ENCODE measurements around the gene COMMD9.

Gene COMMD9

GRCh38 chr11:36238881-36239280 lies 50.3 kb downstream of the COMMD9 start:
- H3K27me3 ChIP-seq (ENCODE audit: insufficient read depth, low read length, poor library complexity, severe bottlenecking) = no peaks in the 10 kb centered on the region
- no peaks in the 10 kb centered on the region for H3K36me3 ChIP-seq (ENCODE audit: insufficient read depth, low read length)
- no peak overlapping the region for H3K9ac ChIP-seq (ENCODE audit: low read depth, low read length, poor library complexity, severe bottlenecking)
- H3K4me2 ChIP-seq (ENCODE audit: low read depth, low read length, poor library complexity, severe bottlenecking) = no peak overlapping the region
- no peaks in the 10 kb centered on the region for H3K4me1 ChIP-seq (ENCODE audit: insufficient read depth, low read length, poor library complexity, severe bottlenecking)
- H3K4me3 ChIP-seq (ENCODE audit: low read length, poor library complexity, severe bottlenecking) = no peak overlapping the region
- H4K20me1 ChIP-seq (ENCODE audit: insufficient read depth, low read length, poor library complexity, severe bottlenecking) = no peaks in the 10 kb centered on the region
- no peak overlapping the region for H2AFZ ChIP-seq (ENCODE audit: low read length)
- no peaks in the 10 kb centered on the region for H3K79me2 ChIP-seq (ENCODE audit: insufficient read depth, low read length)
- no peak for TF ChIP-seq EZH2phosphoT487 (IDR thresholded peaks at IDR 0.05; ENCODE audit: borderline replicate concordance)
- TF ChIP-seq CTCF (conservative IDR thresholded peaks at IDR 0.05; ENCODE audit: low read length) = no peak
- no peaks in the 10 kb centered on the region for H3F3A ChIP-seq (ENCODE audit: low read depth)
- H3K9me3 ChIP-seq (ENCODE audit: insufficient read depth, low read depth, low read length) = no peaks in the 10 kb centered on the region
- no peaks in the 10 kb centered on the region for H3K9me2 ChIP-seq (replicated peaks; ENCODE audit: low read depth, low read length)

- Histone ChIP-seq H3K9me2 (replicated peaks; ENCODE audit: low read depth, low read length) (no peaks in the 10 kb centered on the region), H2AFZ (ENCODE audit: low read length) (no peak overlapping the region), H3K36me3 (ENCODE audit: insufficient read depth, low read length) (no peaks in the 10 kb centered on the region), H3K9me3 (ENCODE audit: insufficient read depth, low read depth, low read length) (no peaks in the 10 kb centered on the region), H3K4me3 (ENCODE audit: low read length, poor library complexity, severe bottlenecking) (no peak overlapping the region), H3K9ac (ENCODE audit: low read depth, low read length, poor library complexity, severe bottlenecking) (no peak overlapping the region), H4K20me1 (ENCODE audit: insufficient read depth, low read length, poor library complexity, severe bottlenecking) (no peaks in the 10 kb centered on the region), H3K4me2 (ENCODE audit: low read depth, low read length, poor library complexity, severe bottlenecking) (no peak overlapping the region), H3K79me2 (ENCODE audit: insufficient read depth, low read length) (no peaks in the 10 kb centered on the region), H3K4me1 (ENCODE audit: insufficient read depth, low read length, poor library complexity, severe bottlenecking) (no peaks in the 10 kb centered on the region), H3F3A (ENCODE audit: low read depth) (no peaks in the 10 kb centered on the region), H3K27me3 (ENCODE audit: insufficient read depth, low read length, poor library complexity, severe bottlenecking) (no peaks in the 10 kb centered on the region)
- TF ChIP-seq EZH2phosphoT487 (IDR thresholded peaks at IDR 0.05; ENCODE audit: borderline replicate concordance) (no peak), CTCF (conservative IDR thresholded peaks at IDR 0.05; ENCODE audit: low read length) (no peak)
Observed at GRCh38 chr11:36238036-36238631, 51.1 kb downstream of the COMMD9 start.

GRCh38 chr11:36237391-36237790 lies 51.8 kb downstream of the COMMD9 start:
- no peaks in the 10 kb centered on the region for H3K9me2 ChIP-seq (replicated peaks; ENCODE audit: low read depth, low read length)
- H3K9ac ChIP-seq (ENCODE audit: low read depth, low read length, poor library complexity, severe bottlenecking) = no peak overlapping the region
- no peak overlapping the region for H3K4me3 ChIP-seq (ENCODE audit: low read length, poor library complexity, severe bottlenecking)
- no peaks in the 10 kb centered on the region for H3F3A ChIP-seq (ENCODE audit: low read depth)
- no peaks in the 10 kb centered on the region for H3K9me3 ChIP-seq (ENCODE audit: insufficient read depth, low read depth, low read length)
- H3K27me3 ChIP-seq (ENCODE audit: insufficient read depth, low read length, poor library complexity, severe bottlenecking) = no peaks in the 10 kb centered on the region
- H3K36me3 ChIP-seq (ENCODE audit: insufficient read depth, low read length) = no peaks in the 10 kb centered on the region
- no peaks in the 10 kb centered on the region for H3K79me2 ChIP-seq (ENCODE audit: insufficient read depth, low read length)
- H3K4me2 ChIP-seq (ENCODE audit: low read depth, low read length, poor library complexity, severe bottlenecking) = no peak overlapping the region
- no peaks in the 10 kb centered on the region for H3K4me1 ChIP-seq (ENCODE audit: insufficient read depth, low read length, poor library complexity, severe bottlenecking)
- H4K20me1 ChIP-seq (ENCODE audit: insufficient read depth, low read length, poor library complexity, severe bottlenecking) = no peaks in the 10 kb centered on the region
- TF ChIP-seq EZH2phosphoT487 (IDR thresholded peaks at IDR 0.05; ENCODE audit: borderline replicate concordance) (no peak), CTCF (conservative IDR thresholded peaks at IDR 0.05; ENCODE audit: low read length) (no peak)
- H2AFZ ChIP-seq (ENCODE audit: low read length) = no peak overlapping the region
